ENCODE results near the gene TMOD1.
"Not testable (repeated sequence)": the region's sequence is repeated elsewhere in the genome, so short reads cannot be mapped to it uniquely, and the experiment has no call there.

TMOD1 gene

GRCh38 chr9:97501177-97501971 lies at the start of gene TMOD1:
TSS of gene TMOD1 (plus strand) at chr9:97501666. CDS start at chr9:97524189, 22,523 bp downstream.
- Histone ChIP-seq H3K27me3 (ENCODE audit: control insufficient read depth, insufficient read depth, low read length) (peaks cover 68% of the 10 kb centered on the region), H3K4me3 (ENCODE audit: low read depth, low read length) (peak within 1 kb of the TSS; percentile 78), H3K9ac (ENCODE audit: low read depth, low read length) (peak within 1 kb of the TSS; percentile 32), H3K9me3 (ENCODE audit: control insufficient read depth, insufficient read depth, low read length) (no peaks in the 10 kb centered on the region), H3K36me3 (ENCODE audit: control insufficient read depth, insufficient read depth, low read length) (no peaks in the 10 kb centered on the region), H3K4me1 (ENCODE audit: control insufficient read depth, insufficient read depth, low read length) (no peaks in the 10 kb centered on the region)

GRCh38 chr9:97453573-97453972 lies 47.9 kb upstream of the TMOD1 start:
- not testable (repeated sequence) for H3K4me1 ChIP-seq (ENCODE audit: control insufficient read depth, insufficient read depth, low read length); H3K27me3 ChIP-seq (ENCODE audit: control insufficient read depth, insufficient read depth, low read length); H3K36me3 ChIP-seq (ENCODE audit: control insufficient read depth, insufficient read depth, low read length); H3K4me3 ChIP-seq (ENCODE audit: low read depth, low read length); H3K9me3 ChIP-seq (ENCODE audit: control insufficient read depth, insufficient read depth, low read length); H3K9ac ChIP-seq (ENCODE audit: low read depth, low read length)

- not testable (repeated sequence) for H3K36me3 ChIP-seq (ENCODE audit: control insufficient read depth, insufficient read depth, low read length); H3K4me1 ChIP-seq (ENCODE audit: control insufficient read depth, insufficient read depth, low read length); H3K4me3 ChIP-seq (ENCODE audit: low read depth, low read length); H3K27me3 ChIP-seq (ENCODE audit: control insufficient read depth, insufficient read depth, low read length); H3K9me3 ChIP-seq (ENCODE audit: control insufficient read depth, insufficient read depth, low read length); H3K9ac ChIP-seq (ENCODE audit: low read depth, low read length)
These were observed 44.6 kb upstream of the TMOD1 start for GRCh38 chr9:97456841-97457240.

- no peaks in the 10 kb centered on the region for H3K9me3 ChIP-seq (ENCODE audit: control insufficient read depth, insufficient read depth, low read length)
- H3K4me1 ChIP-seq (ENCODE audit: control insufficient read depth, insufficient read depth, low read length): no peaks in the 10 kb centered on the region
- H3K27me3 ChIP-seq (ENCODE audit: control insufficient read depth, insufficient read depth, low read length): no peaks in the 10 kb centered on the region
- H3K36me3 ChIP-seq (ENCODE audit: control insufficient read depth, insufficient read depth, low read length): no peaks in the 10 kb centered on the region
- no peak overlapping the region for H3K4me3 ChIP-seq (ENCODE audit: low read depth, low read length)
- H3K9ac ChIP-seq (ENCODE audit: low read depth, low read length): no peak overlapping the region
These were observed 42.1 kb upstream of the TMOD1 start for GRCh38 chr9:97459326-97459725.

- no peaks in the 10 kb centered on the region for H3K4me1 ChIP-seq (ENCODE audit: control insufficient read depth, insufficient read depth, low read length)
These were observed 39.3 kb upstream of the TMOD1 start for GRCh38 chr9:97462159-97462558.

GRCh38 chr9:97462914-97463313 lies 38.6 kb upstream of the TMOD1 start:
- Histone ChIP-seq H3K4me1 (ENCODE audit: control insufficient read depth, insufficient read depth, low read length) (no peaks in the 10 kb centered on the region), H3K4me3 (ENCODE audit: low read depth, low read length) (no peak overlapping the region), H3K27me3 (ENCODE audit: control insufficient read depth, insufficient read depth, low read length) (no peaks in the 10 kb centered on the region), H3K36me3 (ENCODE audit: control insufficient read depth, insufficient read depth, low read length) (no peaks in the 10 kb centered on the region), H3K9ac (ENCODE audit: low read depth, low read length) (no peak overlapping the region), H3K9me3 (ENCODE audit: control insufficient read depth, insufficient read depth, low read length) (no peaks in the 10 kb centered on the region)

More at GRCh38 chr9:97462159-97462558, 39.3 kb upstream of the TMOD1 start:
- Histone ChIP-seq H3K9ac (ENCODE audit: low read depth, low read length) (no peak overlapping the region), H3K4me3 (ENCODE audit: low read depth, low read length) (no peak overlapping the region), H3K27me3 (ENCODE audit: control insufficient read depth, insufficient read depth, low read length) (no peaks in the 10 kb centered on the region), H3K36me3 (ENCODE audit: control insufficient read depth, insufficient read depth, low read length) (no peaks in the 10 kb centered on the region), H3K9me3 (ENCODE audit: control insufficient read depth, insufficient read depth, low read length) (no peaks in the 10 kb centered on the region)

- Histone ChIP-seq H3K4me1 (ENCODE audit: control insufficient read depth, insufficient read depth, low read length) (no peaks in the 10 kb centered on the region), H3K36me3 (ENCODE audit: control insufficient read depth, insufficient read depth, low read length) (no peaks in the 10 kb centered on the region), H3K9ac (ENCODE audit: low read depth, low read length) (no peak overlapping the region), H3K9me3 (ENCODE audit: control insufficient read depth, insufficient read depth, low read length) (no peaks in the 10 kb centered on the region), H3K4me3 (ENCODE audit: low read depth, low read length) (no peak overlapping the region), H3K27me3 (ENCODE audit: control insufficient read depth, insufficient read depth, low read length) (no peaks in the 10 kb centered on the region)
These were observed 32.6 kb upstream of the TMOD1 start for GRCh38 chr9:97468658-97469448.

GRCh38 chr9:97470076-97470475 lies 31.4 kb upstream of the TMOD1 start:
- Histone ChIP-seq H3K36me3 (ENCODE audit: control insufficient read depth, insufficient read depth, low read length) (no peaks in the 10 kb centered on the region), H3K27me3 (ENCODE audit: control insufficient read depth, insufficient read depth, low read length) (no peaks in the 10 kb centered on the region), H3K9ac (ENCODE audit: low read depth, low read length) (no peak overlapping the region), H3K9me3 (ENCODE audit: control insufficient read depth, insufficient read depth, low read length) (no peaks in the 10 kb centered on the region), H3K4me1 (ENCODE audit: control insufficient read depth, insufficient read depth, low read length) (no peaks in the 10 kb centered on the region), H3K4me3 (ENCODE audit: low read depth, low read length) (no peak overlapping the region)

- Histone ChIP-seq H3K9me3 (ENCODE audit: control insufficient read depth, insufficient read depth, low read length) (no peaks in the 10 kb centered on the region), H3K27me3 (ENCODE audit: control insufficient read depth, insufficient read depth, low read length) (no peaks in the 10 kb centered on the region), H3K36me3 (ENCODE audit: control insufficient read depth, insufficient read depth, low read length) (no peaks in the 10 kb centered on the region), H3K4me3 (ENCODE audit: low read depth, low read length) (no peak overlapping the region), H3K9ac (ENCODE audit: low read depth, low read length) (no peak overlapping the region), H3K4me1 (ENCODE audit: control insufficient read depth, insufficient read depth, low read length) (no peaks in the 10 kb centered on the region)
These were observed 27.7 kb upstream of the TMOD1 start for GRCh38 chr9:97473717-97474116.

- H3K27me3 ChIP-seq (ENCODE audit: control insufficient read depth, insufficient read depth, low read length): no peaks in the 10 kb centered on the region
- H3K36me3 ChIP-seq (ENCODE audit: control insufficient read depth, insufficient read depth, low read length): no peaks in the 10 kb centered on the region
- no peaks in the 10 kb centered on the region for H3K9me3 ChIP-seq (ENCODE audit: control insufficient read depth, insufficient read depth, low read length)
- H3K9ac ChIP-seq (ENCODE audit: low read depth, low read length): no peak overlapping the region
- H3K4me3 ChIP-seq (ENCODE audit: low read depth, low read length): no peak overlapping the region
- no peaks in the 10 kb centered on the region for H3K4me1 ChIP-seq (ENCODE audit: control insufficient read depth, insufficient read depth, low read length)
These were observed 27.0 kb upstream of the TMOD1 start for GRCh38 chr9:97474372-97474925.

GRCh38 chr9:97475059-97475458 lies 26.4 kb upstream of the TMOD1 start:
- no peak overlapping the region for H3K9ac ChIP-seq (ENCODE audit: low read depth, low read length)
- no peaks in the 10 kb centered on the region for H3K27me3 ChIP-seq (ENCODE audit: control insufficient read depth, insufficient read depth, low read length)
- no peak overlapping the region for H3K4me3 ChIP-seq (ENCODE audit: low read depth, low read length)
- no peaks in the 10 kb centered on the region for H3K4me1 ChIP-seq (ENCODE audit: control insufficient read depth, insufficient read depth, low read length)
- no peaks in the 10 kb centered on the region for H3K36me3 ChIP-seq (ENCODE audit: control insufficient read depth, insufficient read depth, low read length)
- H3K9me3 ChIP-seq (ENCODE audit: control insufficient read depth, insufficient read depth, low read length): no peaks in the 10 kb centered on the region
